HepG2 (cell line): ENCODE measurements around the gene DEPDC1. TPM values are rescaled to one million over a fixed set of nuclear protein-coding genes. Genes with fewer than 3 reads are reported as not detected.

ENCODE experiments used
- ATAC-seq: fragments of 200-7000 bp; cut with Tn5 transposase; 3 replicates; pipeline ENCODE4 v1.9.1; 2020; ENCODE audit warnings: mild to moderate bottlenecking, moderate library complexity
- BruUV-seq: library from RNA; stranded (reverse); fragments of 400-500 nt; replicated peaks from 2 replicates; lab custom pipeline; 2021; lab: Mats Ljungman, UMichigan
- CTCF ChIA-PET: fragments of 300-600 bp; formaldehyde crosslinking; extraction: SDS; loops from one replicate; lab custom pipeline; 2021; ENCODE audit warnings: low total read pairs, inconsistent platforms, low intra/inter-chr PET ratio; lab: Yijun Ruan, JAX
- POLR2A ChIA-PET: fragments of 350-600 bp; sonication (Branson Sonifier 250); formaldehyde crosslinking; loops from one replicate; lab custom pipeline; 2020; ENCODE audit warnings: antibody characterized with exemption, inconsistent platforms; lab: Yijun Ruan, JAX
- DNase-seq: peaks from one replicate; pipeline ENCODE4 v3.0.0-alpha.2; 2015; ENCODE audit warnings: low spot score
- FAIRE-seq: peaks from 3 replicates; lab custom pipeline; 2011; peaks lifted over from hg19 to GRCh38; lab: Jason Lieb, UNC
- H2AFZ ChIP-seq: one replicate; pipeline ENCODE4 v1.6.1; 2011; ENCODE audit warnings: low read length, inconsistent platforms
- H3K27ac ChIP-seq: fragments of 300-600 bp; 3 replicates; pipeline ENCODE4 v1.8.0; 2011; ENCODE audit warnings: mixed run types, mild to moderate bottlenecking, mixed read lengths, low read length, inconsistent platforms; ENCODE audit not compliant: insufficient read depth; ENCODE audit errors: extremely low read length
- H3K27me3 ChIP-seq, 2 experiments: fragments of 200-600 bp in 1 of 2; 2 replicates in 1 of 2; 3 replicates in 1 of 2; pipeline versions ENCODE4 v1.6.0 to v1.8.0; 2011; ENCODE audit warnings: low read length in 2 of 2, mild to moderate bottlenecking in 2 of 2, moderate library complexity in 2 of 2, inconsistent platforms in 1 of 2; ENCODE audit not compliant: insufficient read depth in 2 of 2, control insufficient read depth in 1 of 2
- H3K36me3 ChIP-seq, 2 experiments: fragments of 200-600 bp in 1 of 2; replicated peaks in 1 of 2; 2 replicates in 1 of 2; 3 replicates in 1 of 2; pipeline versions ENCODE4 v1.5.1 to v1.8.0; 2011; ENCODE audit warnings: low read length in 2 of 2, inconsistent platforms in 1 of 2; ENCODE audit not compliant: insufficient read depth in 2 of 2, control insufficient read depth in 1 of 2
- H3K4me1 ChIP-seq: 2 replicates; pipeline ENCODE4 v1.5.1; 2012; ENCODE audit warnings: low read length, inconsistent platforms; ENCODE audit not compliant: insufficient read depth
- H3K4me2 ChIP-seq: 2 replicates; pipeline ENCODE4 v1.6.0; 2011; ENCODE audit warnings: low read depth, low read length, inconsistent platforms
- H3K4me3 ChIP-seq, 3 experiments: fragments of 200-600 bp in 1 of 3; sonication (generic), shearing (Covaris generic) in 1 of 3; replicated peaks in 1 of 3; 2 replicates each; pipeline ENCODE4 v1.5.1; 2011 to 2016; ENCODE audit warnings: low read length in 3 of 3, inconsistent platforms in 2 of 3, low read depth in 2 of 3, mild to moderate bottlenecking in 2 of 3, control low read depth in 1 of 3, mixed read lengths in 1 of 3; ENCODE audit not compliant: insufficient read depth in 1 of 3
- H3K79me2 ChIP-seq: one replicate; pipeline ENCODE4 v1.6.1; 2011; ENCODE audit warnings: low read length, inconsistent platforms; ENCODE audit not compliant: insufficient read depth
- H3K9ac ChIP-seq: 2 replicates; pipeline ENCODE4 v1.6.0; 2011; ENCODE audit warnings: mild to moderate bottlenecking, low read depth, low read length, inconsistent platforms; ENCODE audit not compliant: insufficient read depth
- H3K9me3 ChIP-seq: 2 replicates; pipeline ENCODE4 v1.5.1; 2012; ENCODE audit warnings: mild to moderate bottlenecking, low read length
- H4K20me1 ChIP-seq: 2 replicates; pipeline ENCODE4 v1.6.0; 2011; ENCODE audit warnings: inconsistent platforms, mild to moderate bottlenecking, low read length, moderate library complexity; ENCODE audit not compliant: insufficient read depth
- BHLHE40 ChIP-seq: IDR thresholded peaks from 2 replicates; pipeline ENCODE4 v1.6.1; 2011; ENCODE audit warnings: low read length, improper control_type of control experiment
- EED ChIP-seq: sonication (generic); formaldehyde crosslinking; IDR thresholded peaks from 2 replicates; pipeline ENCODE4 v1.5.0; 2020; ENCODE audit warnings: mild to moderate bottlenecking, missing genetic modification reagents
- FOXP4 ChIP-seq: sonication (generic); formaldehyde crosslinking; IDR thresholded peaks from 2 replicates; pipeline ENCODE4 v1.4.0; 2020; ENCODE audit warnings: missing genetic modification reagents
- HMGXB4 ChIP-seq, 2 experiments: sonication (generic) in 1 of 2; formaldehyde crosslinking in 1 of 2; IDR thresholded peaks; 2 replicates each; pipeline versions ENCODE4 v1.4.0 to v1.6.1; 2018 to 2020; ENCODE audit warnings: missing genetic modification reagents in 2 of 2, borderline replicate concordance in 1 of 2, low read depth in 1 of 2, mild to moderate bottlenecking in 1 of 2, missing biosample characterization in 1 of 2
- HOXD1 ChIP-seq: sonication (generic); formaldehyde crosslinking; IDR thresholded peaks from 2 replicates; pipeline ENCODE4 v1.5.0; 2020; ENCODE audit warnings: missing genetic modification reagents
- RXRB ChIP-seq: IDR thresholded peaks from 2 replicates; pipeline ENCODE4 v1.6.1; 2016; ENCODE audit warnings: borderline replicate concordance, missing genetic modification reagents, missing compliant biosample characterization
- USF2 ChIP-seq, 2 experiments: sonication (generic) in 1 of 2; formaldehyde crosslinking in 1 of 2; IDR thresholded peaks; 2 replicates each; pipeline versions ENCODE4 v1.5.1 to v1.6.1; 2011 to 2020; ENCODE audit warnings: borderline replicate concordance in 1 of 2, low read depth in 1 of 2, low read length in 1 of 2, mild to moderate bottlenecking in 1 of 2, missing genetic modification reagents in 1 of 2, moderate library complexity in 1 of 2
- ZNF569 ChIP-seq: sonication (generic); formaldehyde crosslinking; IDR thresholded peaks from 2 replicates; pipeline ENCODE4 v1.5.0; 2020; ENCODE audit warnings: mild to moderate bottlenecking, missing genetic modification reagents, moderate library complexity, borderline replicate concordance
- in situ Hi-C: cut with HindIII; loops from 2 replicates; pipeline ENCODE4 v1.10.0; 2017; ENCODE audit warnings: low pct_unique_long_range_greater_than_20kb; ENCODE audit not compliant: extremely low pct_ligation_motif_present
- intact Hi-C: fragments of 100-400 bp; cut with micrococcal nuclease; formaldehyde crosslinking; loops from one replicate; pipeline ENCODE4 v1.10.0; 2022; ENCODE audit not compliant: unreplicated experiment
- polyA plus RNA-seq, 8 experiments: library from polyadenylated mRNA; depleted of rRNA in 3 of 8; stranded (reverse) in 7 of 8; unstranded in 1 of 8; fragments of >200 nt; fragmentation: Illumina TruSeq in 4 of 8; extraction: Trizol in 4 of 8; gene quantifications; 2 replicates each; pipeline versions ENCODE4 v1.2.1 to v1.2.3, GENCODE V29; 2011 to 2016; ENCODE audit warnings: low read depth in 4 of 8, missing spikeins in 1 of 8, mixed read lengths in 1 of 8; ENCODE audit not compliant: insufficient read depth in 1 of 8
- total RNA-seq, 5 experiments: library from RNA; depleted of rRNA; stranded (reverse); fragments of >200 nt; fragmentation: Illumina TruSeq; extraction: Trizol; gene quantifications; 2 replicates each; pipeline ENCODE4 v1.2.3, GENCODE V29; 2016; ENCODE audit warnings: low read depth in 1 of 5

The DEPDC1 gene
- total and polyA plus RNA-seq, 2 of the 13 experiments (the other 11 are each of a cell fraction or from before 2014, with no cell fraction given) = 7.0 to 20.2 TPM

- TF ChIP-seq RXRB (no peak), EED (no peak), HOXD1 (CRISPR knock-in tag) (no peak), ZNF569 (CRISPR knock-in tag) (no peak), BHLHE40 (no peak), FOXP4 (CRISPR knock-in tag) (no peak), HMGXB4 (CRISPR knock-in tag; IDR thresholded peaks at IDR 0.05; ENCODE audit: borderline replicate concordance in 1 of 2, low read depth in 1 of 2) (no peak)
- TF ChIP-seq, all 625 proteins: peak for 0
These were observed 9.5 kb upstream of the DEPDC1 start (continued) for GRCh38 chr1:68506386-68506785.

- H2AFZ ChIP-seq = no peak overlapping the region
- ChIA-PET POLR2A (no interaction called here), CTCF (no interaction called here)
- no peaks in the 10 kb centered on the region for H3K36me3 ChIP-seq
- no peaks in the 10 kb centered on the region for H3K27me3 ChIP-seq
- no peak overlapping the region for H3K4me2 ChIP-seq
- BruUV-seq = no TSS peak
- in situ Hi-C loops (no loop called here), intact Hi-C loops (no loop called here)
- H3K9ac ChIP-seq = no peak overlapping the region
- peaks cover 5% of the 10 kb centered on the region for H3K9me3 ChIP-seq
- TF ChIP-seq USF2 (IDR thresholded peaks at IDR 0.05; ENCODE audit: low read depth, low read length) = no peak
- no peak for TF ChIP-seq USF2 (CRISPR knock-in tag; IDR thresholded peaks at IDR 0.05; ENCODE audit: borderline replicate concordance)
- TF ChIP-seq FOXP4 (CRISPR knock-in tag) = no peak
- H3K4me3 ChIP-seq = no peak overlapping the region
- DNase-seq (no peak), FAIRE-seq (no peak), ATAC-seq (no peak)
- H3K27ac ChIP-seq = no peak overlapping the region
- no peaks in the 10 kb centered on the region for H3K79me2 ChIP-seq
- no peaks in the 10 kb centered on the region for H3K4me1 ChIP-seq
- no peaks in the 10 kb centered on the region for H4K20me1 ChIP-seq
These were observed 6.2 kb upstream of the DEPDC1 start for GRCh38 chr1:68503085-68503484.
